NK-92 (cell line): ENCODE results near the gene YARS1.
"Not testable (repeated sequence)": the region's sequence is repeated elsewhere in the genome, so short reads cannot be mapped to it uniquely, and the experiment has no call there.

Experiments used
- DNase-seq: peaks from one replicate; lab custom pipeline; 2025; ENCODE audit not compliant: unreplicated experiment; lab: John Stamatoyannopoulos, UW

Gene YARS1

DNA sequence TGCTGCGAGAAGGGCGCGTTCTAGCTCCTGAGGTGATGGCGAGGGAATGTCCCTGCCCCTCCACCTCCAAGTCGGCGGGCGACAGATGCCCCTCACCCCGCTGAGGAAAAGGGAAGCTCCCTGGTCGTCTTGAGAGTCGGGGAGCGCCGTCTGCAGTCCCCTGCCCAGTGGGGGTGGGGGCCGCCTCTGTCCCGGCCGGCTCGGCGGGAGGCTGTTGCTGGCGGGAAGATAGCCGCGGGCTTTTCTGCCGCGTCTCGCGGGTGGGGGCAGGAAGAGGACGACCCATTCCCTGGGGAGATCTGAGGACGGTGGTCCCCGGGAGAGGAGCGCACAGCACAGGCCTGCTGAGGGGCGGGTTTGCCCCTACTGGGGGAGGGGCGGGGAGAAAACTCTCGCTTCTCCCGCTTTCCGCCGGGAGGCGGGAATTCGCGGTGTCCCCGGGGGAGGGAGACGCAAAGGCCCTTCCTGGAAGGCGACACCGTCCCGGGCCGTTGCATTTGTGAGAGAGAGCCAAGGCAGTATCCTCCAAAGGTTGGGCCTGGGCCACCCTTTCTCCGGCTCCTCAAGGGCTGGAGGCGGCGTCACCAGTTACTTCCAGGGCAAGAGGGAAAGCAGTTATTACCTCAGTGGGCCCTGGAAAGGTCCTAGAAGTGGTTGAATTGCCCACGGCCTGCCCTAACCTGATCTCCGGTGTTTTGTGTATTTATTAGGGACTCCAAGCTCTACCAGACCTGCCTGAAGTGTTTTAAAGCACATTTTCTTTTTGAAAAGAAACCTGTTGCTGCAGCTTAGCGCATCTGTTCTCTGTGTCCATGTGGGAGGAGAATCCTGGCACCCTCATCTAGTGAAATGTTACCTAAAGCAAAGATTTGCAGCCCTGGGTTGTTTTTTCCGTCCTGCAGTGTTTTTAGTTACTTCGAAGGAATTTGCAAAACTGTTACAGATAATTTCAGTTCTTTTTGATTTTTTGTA is 943 bp upstream of the YARS1 start:
- no peak for DNase-seq

DNA sequence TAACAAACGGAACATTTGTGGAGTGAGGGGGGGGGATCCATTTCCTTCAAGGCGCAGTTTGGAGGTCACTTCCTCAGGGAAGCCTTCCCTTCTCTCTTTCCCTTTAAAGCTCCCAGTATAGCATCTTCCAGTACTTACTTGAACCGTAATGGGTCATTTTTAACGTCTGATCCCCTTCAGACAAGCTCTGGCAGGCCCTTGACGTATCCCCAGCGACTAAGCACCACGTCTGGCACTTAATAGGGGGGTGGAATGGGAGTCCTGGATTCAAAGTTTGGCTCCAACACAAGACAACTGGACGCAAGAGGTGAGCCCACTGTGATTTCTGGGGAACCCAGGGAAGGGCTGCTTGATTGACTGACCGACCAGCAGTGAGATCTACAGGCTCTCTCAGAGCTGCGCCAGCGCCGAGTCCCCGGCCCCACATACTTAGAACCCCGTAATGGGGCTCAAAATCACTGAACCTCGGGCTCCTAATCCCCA is 441 bp downstream of the YARS1 start:
- no peak for DNase-seq

DNA sequence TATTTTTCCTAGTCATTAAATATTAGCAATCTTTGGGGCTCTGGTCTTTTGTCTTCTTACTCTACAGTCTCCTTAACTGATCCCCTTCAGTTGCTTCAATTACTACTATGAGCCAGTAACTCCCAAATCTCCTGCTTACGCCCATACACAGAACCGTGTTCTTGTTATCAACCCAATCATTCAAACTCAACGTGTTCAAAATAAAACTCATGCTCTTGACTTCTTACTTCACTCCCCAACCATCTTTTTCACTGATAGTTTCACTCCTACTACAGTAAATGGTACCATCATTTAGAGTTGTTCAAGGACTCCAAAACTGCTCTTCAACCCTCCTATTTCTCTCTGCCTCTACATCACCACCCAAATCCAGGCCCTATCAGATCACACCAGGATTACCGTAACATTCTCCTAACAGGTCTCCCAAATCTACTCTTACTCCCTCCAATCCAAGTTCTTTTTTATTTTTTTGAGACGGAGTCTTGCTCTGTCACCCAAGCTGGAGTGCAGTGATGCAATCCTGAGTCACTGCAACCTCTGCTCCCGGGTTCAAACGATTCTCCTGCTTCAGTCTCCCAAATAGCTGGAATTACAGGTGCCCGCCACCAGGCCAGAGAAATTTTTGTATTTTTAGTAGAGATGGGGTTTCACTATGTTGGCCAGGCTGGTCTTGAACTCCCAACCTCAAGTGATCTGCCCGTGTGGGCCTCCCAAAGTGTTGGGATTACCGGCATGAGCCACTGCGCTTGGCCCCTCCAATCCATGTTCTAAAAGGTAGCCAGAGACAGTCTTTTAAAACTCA is 3.0 kb downstream of the YARS1 start:
- DNase-seq = no peak

- no peak for DNase-seq
Measured at GRCh38 chr1:32811917-32812316, 5.2 kb downstream of the YARS1 start.

GRCh38 chr1:32811265-32811664 is 5.9 kb downstream of the YARS1 start:
- no peak for DNase-seq

GRCh38 chr1:32810358-32810757 is 6.8 kb downstream of the YARS1 start:
- DNase-seq = no peak

DNA sequence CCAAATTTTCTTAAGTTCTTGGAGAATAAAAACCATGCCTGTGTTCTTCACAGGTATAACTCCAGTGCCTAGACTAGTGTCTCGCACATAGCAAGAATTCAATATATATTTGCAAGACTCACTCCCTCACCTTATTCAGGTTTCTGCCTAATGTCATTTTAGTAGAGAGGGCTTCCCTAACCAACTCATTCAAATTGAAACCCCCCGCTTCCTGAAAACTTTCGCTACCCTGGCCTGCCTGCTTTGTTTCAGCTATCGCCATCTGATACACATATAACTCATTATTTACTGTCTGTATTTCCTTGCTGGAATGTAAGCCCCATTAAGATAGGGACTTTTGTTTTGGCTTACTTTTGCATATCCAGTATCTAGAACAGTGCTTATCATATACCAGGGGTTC is 8.6 kb downstream of the YARS1 start:
- DNase-seq = no peak

DNA sequence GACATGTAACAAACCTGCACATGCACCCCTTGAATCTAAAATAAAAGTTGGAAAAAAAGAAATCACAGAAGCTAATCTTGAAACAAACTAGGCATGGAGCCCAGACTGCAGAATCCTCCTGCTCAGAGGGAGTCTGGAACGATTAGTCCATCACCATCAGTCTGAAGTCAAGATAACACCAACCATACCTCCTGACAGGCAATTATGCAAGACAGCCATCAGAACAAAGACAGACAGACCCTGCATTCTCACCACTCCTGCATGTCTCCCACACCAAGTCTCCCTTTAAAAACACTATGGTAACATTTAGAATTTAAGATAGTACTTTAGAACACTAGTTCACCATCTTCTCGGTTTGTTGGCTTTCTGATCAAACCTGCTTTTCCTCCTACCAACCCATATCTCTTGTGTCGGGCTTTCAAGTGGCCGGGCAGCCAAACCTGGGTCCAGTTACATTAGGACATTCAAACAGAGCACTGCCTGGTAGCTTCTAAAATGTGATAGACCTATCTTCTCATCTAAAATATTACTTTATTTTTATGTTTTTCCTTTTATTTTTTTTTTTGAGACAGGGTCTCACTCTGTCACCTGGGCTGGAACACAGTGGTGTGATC is 10.1 kb downstream of the YARS1 start:
- no peak for DNase-seq

GRCh38 chr1:32806290-32806689 is 10.9 kb downstream of the YARS1 start:
- no peak for DNase-seq

DNA sequence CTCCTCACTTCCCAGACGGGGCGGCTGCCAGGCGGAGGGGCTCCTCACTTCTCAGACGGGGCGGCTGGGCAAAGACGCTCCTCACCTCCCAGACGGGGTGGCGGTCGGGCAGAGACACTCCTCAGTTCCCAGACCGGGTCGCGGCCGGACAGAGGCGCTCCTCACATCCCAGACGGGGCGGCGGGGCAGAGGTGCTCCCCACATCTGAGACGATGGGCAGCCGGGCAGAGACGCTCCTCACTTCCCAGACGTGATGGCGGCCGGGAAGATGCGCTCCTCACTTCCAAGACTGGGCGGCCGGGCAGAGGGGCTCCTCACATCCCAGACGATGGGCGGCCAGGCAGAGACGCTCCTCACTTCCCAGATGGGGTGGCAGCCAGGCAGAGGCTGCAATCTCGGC is 12.7 kb downstream of the YARS1 start:
- DNase-seq = not testable (repeated sequence)

GRCh38 chr1:32801096-32801715 is 16.0 kb downstream of the YARS1 start:
- no peak for DNase-seq

DNA sequence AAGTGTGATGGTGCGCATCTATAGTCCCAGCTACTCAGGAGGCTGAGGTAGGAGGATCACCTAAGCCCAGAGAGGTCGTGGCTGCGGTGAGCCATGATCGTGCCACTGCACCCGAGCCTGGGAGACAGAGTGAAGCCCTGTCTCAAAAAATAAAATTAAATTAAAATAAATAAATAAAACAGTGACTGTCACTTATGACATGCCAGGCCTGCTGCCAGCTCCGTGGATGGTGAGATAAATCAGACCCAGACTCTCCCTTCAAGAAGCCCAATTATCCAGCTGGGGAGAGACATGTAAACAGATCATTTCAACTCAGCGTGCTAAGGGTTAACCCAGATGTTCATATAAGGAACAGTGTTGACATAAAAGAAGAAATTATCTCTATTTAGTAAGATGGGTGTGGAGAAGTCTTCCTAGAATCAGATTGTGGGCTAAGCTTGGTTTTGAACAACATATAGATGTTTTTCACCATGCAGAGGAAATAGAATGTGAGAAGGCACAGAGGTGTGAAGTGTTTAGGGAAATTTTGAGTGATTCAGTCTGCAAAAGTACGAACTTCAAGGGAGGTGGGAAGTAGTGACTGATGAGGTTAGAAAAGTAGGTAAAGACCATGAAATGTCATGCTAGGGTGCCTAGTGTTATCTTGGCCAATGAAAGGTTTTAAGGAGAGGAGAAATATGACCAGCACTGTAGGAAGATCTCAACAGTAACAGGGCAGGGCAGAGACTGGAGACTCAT is 18.3 kb downstream of the YARS1 start:
- DNase-seq = no peak

GRCh38 chr1:32798191-32798590 is 19.0 kb downstream of the YARS1 start:
- no peak for DNase-seq

DNA sequence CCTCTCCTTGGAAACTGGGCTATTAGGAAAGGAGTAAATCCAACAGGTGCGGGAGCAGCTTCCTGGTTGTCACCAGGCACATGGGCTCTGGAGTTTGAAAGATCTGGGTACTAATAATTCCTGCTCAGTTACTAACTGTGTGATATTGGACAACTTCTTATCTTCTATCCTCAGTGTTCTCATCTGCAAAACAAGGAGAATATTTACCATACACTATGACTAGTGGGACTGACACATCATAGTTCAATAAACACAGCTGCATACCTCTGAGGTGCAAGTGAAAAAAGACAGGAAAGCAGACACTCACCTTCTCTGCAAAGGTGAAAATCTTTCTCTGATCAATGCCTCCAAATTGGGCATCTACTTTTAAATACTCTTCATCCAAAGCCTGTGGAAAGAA is 19.7 kb downstream of the YARS1 start:
- DNase-seq = no peak

DNA sequence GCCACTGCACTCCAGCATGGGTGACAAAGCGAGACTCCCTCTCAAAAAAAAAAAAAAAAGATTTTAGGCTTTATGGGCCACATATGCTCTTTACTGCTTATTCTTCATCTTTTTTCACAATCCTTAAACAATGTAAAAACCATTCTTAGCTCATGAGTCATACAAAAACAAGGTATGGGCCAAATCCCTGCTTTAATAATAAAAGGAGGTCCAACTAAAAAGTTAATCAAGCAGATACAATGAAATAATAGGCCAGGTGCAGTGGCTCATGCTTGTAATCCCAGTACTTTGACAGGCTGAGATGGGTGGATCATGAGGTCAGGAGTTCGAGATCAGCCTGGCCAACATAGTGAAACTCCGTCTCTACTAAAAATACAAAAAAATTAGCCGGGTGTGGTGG is 21.4 kb downstream of the YARS1 start:
- DNase-seq = not testable (repeated sequence)

GRCh38 chr1:32791881-32792280 is 25.3 kb downstream of the YARS1 start:
- DNase-seq = no peak

DNA sequence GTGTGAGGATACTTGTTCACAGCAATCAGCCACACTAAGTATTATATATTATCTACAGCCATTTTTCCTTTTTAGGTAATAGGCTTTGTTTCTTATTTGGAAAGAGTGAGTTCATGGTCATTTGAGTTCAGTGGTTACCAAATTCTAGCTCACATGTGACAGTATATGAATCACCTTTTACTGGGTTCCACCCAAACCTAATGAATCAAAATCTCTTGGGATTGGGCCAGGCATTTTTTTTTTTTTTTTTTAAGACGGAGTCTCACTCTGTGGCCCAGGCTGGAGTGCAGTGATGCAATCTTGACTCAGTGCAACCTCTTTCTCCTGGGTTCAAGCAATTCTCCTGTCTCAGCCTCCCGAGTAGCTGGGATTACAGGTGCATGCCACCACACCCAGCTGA is 27.8 kb downstream of the YARS1 start:
- not testable (repeated sequence) for DNase-seq

- DNase-seq = no peak
Measured at GRCh38 chr1:32786856-32787255, 30.3 kb downstream of the YARS1 start.

- DNase-seq = no peak
Measured at GRCh38 chr1:32784817-32785216, 32.3 kb downstream of the YARS1 start.

GRCh38 chr1:32783851-32784250 is 33.3 kb downstream of the YARS1 start:
- DNase-seq = no peak
